Stimulated activated naive CD8-positive, alpha-beta T cell treated with anti-CD3 and anti-CD28 coated beads, Interleukin-15, amount 100 ng/mL, for 72 hours (primary cell): ENCODE data around the gene SLC22A31.
A peak's percentile ranks its signal among the peaks of the same experiment; 100 is the strongest.
"Not testable (repeated sequence)": the region's sequence is repeated elsewhere in the genome, so short reads cannot be mapped to it uniquely, and the experiment has no call there.

Experiments
- ATAC-seq: fragments of 150-1000 bp; cut with Tn5 transposase; 2 replicates; pipeline ENCODE4 v1.10.0; 2021; ENCODE audit warnings: mild to moderate bottlenecking, moderate library complexity
- DNase-seq, 2 donors: peaks; one replicate each; pipeline ENCODE4 v3.0.0; 2021 to 2022
- H3K27ac Mint-ChIP-seq, 2 donors: one replicate each; pipeline ENCODE4 v1.8.0; 2022; ENCODE audit warnings: mild to moderate bottlenecking in 2 of 2, mixed read lengths in 2 of 2, moderate library complexity in 2 of 2
- H3K27me3 Mint-ChIP-seq: one replicate; pipeline ENCODE4 v1.8.0; 2022; ENCODE audit warnings: mixed read lengths
- H3K4me1 Mint-ChIP-seq: one replicate; pipeline ENCODE4 v1.8.0; 2022; ENCODE audit warnings: mild to moderate bottlenecking, mixed read lengths
- H3K4me3 Mint-ChIP-seq, 2 donors: one replicate each; pipeline ENCODE4 v1.8.0; 2022; ENCODE audit warnings: mild to moderate bottlenecking in 2 of 2, mixed read lengths in 2 of 2, moderate library complexity in 1 of 2
- H3K9me3 Mint-ChIP-seq, 2 donors: one replicate each; pipeline ENCODE4 v1.8.0; 2022; ENCODE audit warnings: mixed read lengths in 2 of 2

SLC22A31 gene

DNA sequence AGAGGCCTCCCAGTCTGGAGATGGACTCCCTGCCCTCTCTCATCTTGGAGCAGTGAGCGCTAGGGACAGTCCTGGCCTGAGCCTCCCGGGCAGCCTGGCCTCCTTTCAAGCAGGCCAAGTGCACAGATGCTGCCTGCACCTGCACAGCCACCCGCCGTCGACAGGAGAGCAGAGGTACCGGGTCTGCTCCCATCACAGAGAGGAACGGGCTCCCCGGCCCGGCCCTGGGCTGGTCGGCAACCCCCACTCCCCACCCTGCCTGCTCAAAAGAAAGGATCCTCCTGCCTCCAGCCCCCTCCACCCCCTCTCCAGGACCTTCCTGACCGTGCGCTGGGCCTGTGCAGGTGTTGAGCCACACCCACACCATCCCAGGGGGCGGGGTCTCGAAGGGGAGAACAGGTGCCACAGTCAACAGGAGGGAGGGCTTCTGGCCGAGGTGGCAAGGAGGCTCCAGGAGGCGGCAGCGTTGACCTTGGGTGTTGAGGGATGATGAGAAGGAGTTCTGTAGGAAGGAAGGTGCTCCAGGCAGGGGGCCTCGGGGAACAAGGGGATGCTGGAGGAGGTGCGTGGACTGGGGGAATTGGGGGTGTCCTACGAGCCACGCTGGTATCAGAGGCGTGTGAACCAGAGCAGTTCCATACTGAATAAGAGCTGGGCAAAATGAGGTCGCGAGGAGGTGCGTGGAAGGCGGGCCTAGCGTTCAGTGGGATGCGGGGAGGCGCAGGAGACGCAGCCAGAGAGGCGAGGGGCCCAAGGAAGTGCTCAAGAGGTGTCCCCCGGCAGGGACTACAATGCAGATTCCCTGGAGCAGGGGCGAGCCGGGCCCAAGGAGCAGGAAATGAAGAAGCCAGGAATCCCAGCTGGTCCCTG lies 29.8 kb downstream of the SLC22A31 start:
- Mint-ChIP-seq H3K9me3 (no peaks in the 10 kb centered on the region), H3K4me1 (peaks cover 20% of the 10 kb centered on the region), H3K27ac (no peak overlapping the region), H3K27me3 (peaks cover 32% of the 10 kb centered on the region), H3K4me3 (peak overlapping the region; percentile 76 to 82)
- DNase-seq (no peak), ATAC-seq (peak; percentile 4)

- no peaks in the 10 kb centered on the region for H3K9me3 Mint-ChIP-seq
- peaks cover 20% of the 10 kb centered on the region for H3K4me1 Mint-ChIP-seq
- no peak for ATAC-seq
- peak overlapping the region in 1 of 2 donors; percentile 27 for H3K27ac Mint-ChIP-seq
- no peak overlapping the region for H3K4me3 Mint-ChIP-seq
- peaks cover 32% of the 10 kb centered on the region for H3K27me3 Mint-ChIP-seq
- no peak for DNase-seq
Observed at GRCh38 chr16:89169778-89170177, 30.6 kb downstream of the SLC22A31 start.

GRCh38 chr16:89168381-89169189 lies 31.8 kb downstream of the SLC22A31 start:
- ATAC-seq (no peak), DNase-seq (no peak)
- Mint-ChIP-seq H3K4me1 (peaks cover 18% of the 10 kb centered on the region), H3K4me3 (no peak overlapping the region), H3K27me3 (peaks cover 32% of the 10 kb centered on the region), H3K9me3 (no peaks in the 10 kb centered on the region), H3K27ac (no peak overlapping the region)

- ATAC-seq, result peak; percentile 56
- H3K4me3 Mint-ChIP-seq, result no peak overlapping the region
- peaks cover 32% of the 10 kb centered on the region for H3K27me3 Mint-ChIP-seq
- peaks cover 15% of the 10 kb centered on the region for H3K4me1 Mint-ChIP-seq
- DNase-seq, result peak; percentile 87
- H3K27ac Mint-ChIP-seq, result peak overlapping the region in 1 of 2 donors; percentile 34
- H3K9me3 Mint-ChIP-seq, result no peaks in the 10 kb centered on the region
Observed at GRCh38 chr16:89167425-89167941, 32.9 kb downstream of the SLC22A31 start.

GRCh38 chr16:89166696-89167424 lies 33.5 kb downstream of the SLC22A31 start:
- ATAC-seq, result no peak
- H3K9me3 Mint-ChIP-seq, result no peaks in the 10 kb centered on the region
- no peak overlapping the region for H3K4me3 Mint-ChIP-seq
- H3K27me3 Mint-ChIP-seq, result peaks cover 32% of the 10 kb centered on the region
- no peak for DNase-seq
- no peak overlapping the region for H3K27ac Mint-ChIP-seq
- peaks cover 15% of the 10 kb centered on the region for H3K4me1 Mint-ChIP-seq

DNA sequence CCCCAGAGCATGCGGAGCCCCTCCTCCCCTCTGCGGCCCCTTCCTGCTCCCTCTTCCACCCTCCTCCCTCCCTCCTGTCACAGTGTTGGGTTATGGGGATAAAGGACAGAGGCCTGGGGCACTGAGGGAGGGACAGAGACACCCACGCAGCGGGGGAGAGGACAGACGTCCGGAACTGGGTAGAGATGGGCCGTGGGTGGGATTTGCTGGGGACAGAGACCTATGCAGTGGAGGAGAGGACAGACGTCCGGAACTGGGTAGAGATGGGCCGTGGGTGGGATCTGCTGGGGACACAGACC lies 34.7 kb downstream of the SLC22A31 start:
- ATAC-seq, H3K4me1 Mint-ChIP-seq, H3K9me3 Mint-ChIP-seq, H3K4me3 Mint-ChIP-seq, DNase-seq, H3K27ac Mint-ChIP-seq: not testable (repeated sequence)
- peaks cover 27% of the 10 kb centered on the region for H3K27me3 Mint-ChIP-seq

DNA sequence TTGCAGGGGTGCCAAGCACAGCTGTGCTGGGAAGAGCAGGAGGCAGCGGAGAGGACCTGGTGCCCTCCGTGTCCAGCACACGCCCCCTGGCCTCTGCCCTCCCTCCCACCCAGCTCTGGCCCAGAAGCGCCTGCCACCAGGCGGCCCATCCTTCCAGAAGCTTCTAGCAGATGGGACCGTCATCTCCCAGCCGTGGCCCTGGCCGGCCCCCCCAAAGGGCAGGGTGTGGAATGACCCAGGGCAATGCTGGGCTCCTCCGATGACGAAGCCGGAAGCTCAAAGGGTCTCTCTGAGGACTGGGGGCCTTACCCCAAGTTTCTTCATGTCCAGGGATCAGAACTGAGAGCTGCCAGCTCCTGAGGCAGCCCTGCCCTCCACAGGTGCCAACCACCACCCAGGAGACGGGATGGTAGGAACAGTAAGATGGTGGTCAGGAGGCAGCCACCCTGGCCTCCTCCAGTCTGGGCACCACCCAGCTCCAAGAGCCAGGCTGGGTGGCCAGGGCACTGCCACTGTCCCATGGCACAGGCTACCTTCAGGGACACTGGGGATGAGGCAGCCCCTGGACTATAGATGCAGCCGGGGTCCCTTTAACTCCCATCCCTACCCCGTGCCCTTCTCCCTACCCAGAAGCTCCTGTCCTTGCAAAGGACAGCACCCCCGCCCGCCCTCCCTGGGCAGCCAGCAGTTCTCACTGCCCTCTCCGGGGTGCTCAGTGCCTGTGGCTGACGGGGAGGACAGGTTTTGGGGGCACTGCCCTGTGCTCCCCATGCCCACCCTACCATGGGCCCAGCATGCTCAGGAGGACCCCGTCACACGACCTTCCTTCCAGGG lies 35.3 kb downstream of the SLC22A31 start:
- DNase-seq (no peak), ATAC-seq (no peak)
- Mint-ChIP-seq H3K4me3 (no peak overlapping the region), H3K27ac (no peak overlapping the region), H3K9me3 (no peaks in the 10 kb centered on the region), H3K4me1 (peaks cover 5% of the 10 kb centered on the region), H3K27me3 (peaks cover 22% of the 10 kb centered on the region)

DNA sequence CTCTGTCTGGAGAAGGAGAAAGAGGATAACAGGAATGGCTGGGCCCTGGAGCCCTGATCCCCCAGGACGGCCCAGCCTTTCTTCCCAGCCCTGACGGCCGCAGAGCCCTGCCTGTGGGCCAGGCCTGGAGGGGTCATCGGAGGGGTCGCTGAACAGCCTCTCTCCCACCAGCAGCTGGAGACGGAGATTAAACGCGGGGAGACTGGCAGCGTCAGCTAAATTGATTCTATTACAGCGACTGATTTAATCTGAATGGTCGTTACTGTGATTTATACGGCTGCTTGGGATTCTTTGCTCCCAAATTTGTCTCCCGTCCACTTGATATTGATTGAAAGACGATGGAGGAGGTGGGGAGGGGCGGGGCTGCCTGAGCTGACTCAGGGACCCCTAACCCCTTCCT lies 35.9 kb downstream of the SLC22A31 start:
- no peak for DNase-seq
- Mint-ChIP-seq H3K27ac (no peak overlapping the region), H3K4me3 (no peak overlapping the region), H3K27me3 (peaks cover 20% of the 10 kb centered on the region), H3K4me1 (peaks cover 5% of the 10 kb centered on the region), H3K9me3 (no peaks in the 10 kb centered on the region)
- no peak for ATAC-seq

- peaks cover 10% of the 10 kb centered on the region for H3K27me3 Mint-ChIP-seq
- H3K27ac Mint-ChIP-seq, result no peak overlapping the region
- DNase-seq, result no peak
- H3K9me3 Mint-ChIP-seq, result no peaks in the 10 kb centered on the region
- H3K4me1 Mint-ChIP-seq, result peaks cover 5% of the 10 kb centered on the region
- ATAC-seq, result no peak
- H3K4me3 Mint-ChIP-seq, result no peak overlapping the region
Observed at GRCh38 chr16:89163297-89163696, 37.0 kb downstream of the SLC22A31 start.

GRCh38 chr16:89161763-89162713 lies 38.3 kb downstream of the SLC22A31 start:
- H3K27ac Mint-ChIP-seq, result no peak overlapping the region
- no peaks in the 10 kb centered on the region for H3K4me1 Mint-ChIP-seq
- H3K4me3 Mint-ChIP-seq, result no peak overlapping the region
- H3K27me3 Mint-ChIP-seq, result peaks cover 6% of the 10 kb centered on the region
- no peak for DNase-seq
- H3K9me3 Mint-ChIP-seq, result no peaks in the 10 kb centered on the region
- ATAC-seq, result peak; percentile 22

DNA sequence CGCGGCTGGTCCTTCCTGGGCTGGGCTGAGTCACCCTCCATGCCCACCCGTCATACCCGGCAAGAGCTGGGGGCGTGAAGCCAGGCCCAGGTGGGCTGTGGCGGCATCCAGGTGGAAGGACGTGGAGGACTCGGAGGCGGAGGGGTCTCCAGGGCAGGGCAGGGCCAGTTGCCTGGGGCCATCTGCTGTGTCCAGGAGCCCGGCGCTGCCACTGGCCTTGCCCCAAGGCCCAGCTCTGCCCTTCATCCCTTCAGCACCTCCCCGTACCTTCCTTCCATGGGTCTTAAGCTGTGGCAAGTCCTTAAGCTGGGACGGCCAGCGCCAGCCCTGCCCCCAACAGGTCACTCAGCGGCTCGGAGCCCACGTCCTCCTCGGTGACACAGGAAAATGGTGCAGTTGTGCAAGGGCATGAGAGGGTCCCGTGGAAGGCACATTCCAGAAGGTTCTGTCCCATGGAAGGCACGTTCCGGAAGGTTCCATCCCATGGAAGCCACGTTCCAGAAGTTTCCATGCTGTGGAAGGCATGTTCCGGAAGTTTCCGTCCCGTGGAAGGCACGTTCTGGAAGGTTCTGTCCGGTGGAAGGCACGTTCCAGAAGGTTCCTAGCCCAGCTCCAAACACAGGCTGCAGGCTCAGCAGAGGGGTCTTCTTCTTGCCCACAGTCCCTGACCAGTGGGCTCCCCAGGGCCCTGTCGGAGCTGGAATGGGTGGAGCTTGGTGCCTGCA lies 39.2 kb downstream of the SLC22A31 start:
- Mint-ChIP-seq H3K4me3 (no peak overlapping the region), H3K9me3 (no peaks in the 10 kb centered on the region), H3K27ac (no peak overlapping the region), H3K27me3 (no peaks in the 10 kb centered on the region), H3K4me1 (no peaks in the 10 kb centered on the region)
- ATAC-seq (no peak), DNase-seq (no peak)

DNA sequence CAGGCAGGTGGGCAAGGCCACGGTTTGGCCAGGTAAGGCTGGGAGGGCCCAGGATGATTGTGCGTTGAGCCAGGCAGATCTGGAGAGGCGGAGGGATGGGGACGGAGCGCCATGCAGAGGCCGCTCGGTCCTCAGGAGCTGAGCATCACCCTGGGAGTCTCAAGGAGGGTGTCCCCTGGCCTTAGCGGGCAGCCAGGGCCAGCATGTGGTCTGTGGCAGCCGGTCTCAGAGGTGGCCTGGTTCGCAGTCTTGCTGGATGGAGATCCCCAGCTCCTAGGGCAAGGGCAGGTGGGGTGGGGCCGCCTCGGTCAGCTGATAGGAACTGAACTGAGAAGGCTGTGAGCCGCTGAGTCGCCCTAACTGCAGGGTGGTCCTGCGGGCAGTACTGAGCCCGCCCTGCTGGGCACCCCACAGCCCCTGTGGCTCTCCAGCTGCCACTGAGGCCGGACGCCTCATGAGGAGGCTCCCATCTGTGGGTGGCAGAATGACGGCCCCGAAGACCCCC lies 40.4 kb downstream of the SLC22A31 start:
- ATAC-seq (no peak), DNase-seq (no peak)
- H3K4me3 Mint-ChIP-seq, result no peak overlapping the region
- H3K9me3 Mint-ChIP-seq, result no peaks in the 10 kb centered on the region
- H3K4me1 Mint-ChIP-seq, result no peaks in the 10 kb centered on the region
- H3K27me3 Mint-ChIP-seq, result no peaks in the 10 kb centered on the region
- peak overlapping the region in 1 of 2 donors; percentile 72 for H3K27ac Mint-ChIP-seq

DNA sequence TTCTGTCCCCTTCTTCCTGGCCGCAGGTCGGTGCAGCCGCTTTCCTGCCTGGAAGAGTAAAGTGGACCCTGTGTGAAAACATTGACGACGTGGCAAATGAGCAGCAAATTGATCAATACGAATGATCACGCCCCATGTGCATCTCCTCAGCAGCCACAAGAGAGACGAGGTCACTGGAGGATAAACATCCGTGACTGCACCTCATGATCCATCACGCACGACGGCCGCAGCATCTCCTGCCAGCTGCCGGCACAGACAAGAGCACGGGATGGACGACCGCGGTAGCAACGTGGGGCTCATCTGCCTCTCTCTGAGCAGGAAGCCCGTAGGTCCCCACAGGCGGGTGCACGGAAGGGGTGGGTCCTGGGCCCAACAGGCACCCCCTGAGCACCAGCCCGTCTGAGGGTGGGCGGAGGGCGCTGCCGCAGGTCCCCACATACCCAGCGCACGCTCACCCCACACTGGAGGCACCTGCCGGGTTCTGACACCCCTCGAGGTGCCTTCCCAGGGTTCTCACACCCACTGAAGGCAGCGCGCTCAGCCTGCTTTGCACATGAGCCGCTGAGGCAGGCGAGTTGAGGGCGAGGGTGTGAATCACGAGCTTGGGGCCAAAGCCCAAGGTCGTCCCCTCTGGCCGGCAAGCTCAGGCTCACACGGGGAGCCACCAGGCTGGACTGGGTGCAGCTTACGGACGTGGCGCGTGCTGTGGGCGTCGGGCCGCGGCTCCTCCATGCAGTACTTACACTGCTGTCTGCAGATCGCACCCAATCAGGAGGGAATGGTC lies 41.1 kb downstream of the SLC22A31 start:
- Mint-ChIP-seq H3K27ac (no peak overlapping the region), H3K27me3 (no peaks in the 10 kb centered on the region), H3K4me1 (no peaks in the 10 kb centered on the region), H3K4me3 (no peak overlapping the region), H3K9me3 (no peaks in the 10 kb centered on the region)
- DNase-seq, result no peak
- no peak for ATAC-seq
